LHCN-M2 (cell line): ENCODE data around the gene ERICH6. TPM values are rescaled to one million over a fixed set of nuclear protein-coding genes. Genes with fewer than 3 reads are reported as not detected.
A peak's percentile ranks its signal among the peaks of the same experiment; 100 is the strongest.

Experiments
- DNase-seq: peaks from one replicate; pipeline ENCODE4 v3.0.0-alpha.2; 2012; ENCODE audit warnings: low read depth
- total RNA-seq: library from RNA; depleted of rRNA; stranded (reverse); fragments of >200 nt; gene quantifications from 2 replicates; pipeline ENCODE4 v1.2.3, GENCODE V29; 2014

ERICH6 gene
- total RNA-seq, 1 experiment from 2014 or later, result 0.11 TPM

- DNase-seq, result peak; percentile 33
These were observed 33.4 kb upstream of the ERICH6 start for GRCh38 chr3:150736903-150737832.

- no peak for DNase-seq
These were observed 32.6 kb upstream of the ERICH6 start for GRCh38 chr3:150736316-150736719.

- no peak for DNase-seq
These were observed 31.0 kb upstream of the ERICH6 start for GRCh38 chr3:150734795-150735119.

GRCh38 chr3:150733936-150734794, 30.4 kb upstream of the ERICH6 start:
- DNase-seq, result no peak

GRCh38 chr3:150733373-150733935, 29.7 kb upstream of the ERICH6 start:
- DNase-seq, result no peak

- no peak for DNase-seq
These were observed 26.1 kb upstream of the ERICH6 start for GRCh38 chr3:150729682-150730360.

- no peak for DNase-seq
These were observed 24.2 kb upstream of the ERICH6 start for GRCh38 chr3:150727653-150728502.

GRCh38 chr3:150725548-150725947, 21.8 kb upstream of the ERICH6 start:
- DNase-seq, result no peak

- DNase-seq, result no peak
These were observed 20.2 kb upstream of the ERICH6 start for GRCh38 chr3:150723946-150724345.

GRCh38 chr3:150722267-150722666, 18.5 kb upstream of the ERICH6 start:
- DNase-seq, result no peak

- DNase-seq, result peak; percentile 56
These were observed 17.8 kb upstream of the ERICH6 start for GRCh38 chr3:150721285-150722130.

- DNase-seq, result no peak
These were observed 16.7 kb upstream of the ERICH6 start for GRCh38 chr3:150720444-150720843.

GRCh38 chr3:150710097-150710496, 6.4 kb upstream of the ERICH6 start:
- no peak for DNase-seq

- DNase-seq, result no peak
These were observed 393 bp downstream of the ERICH6 start for GRCh38 chr3:150703299-150703755.

GRCh38 chr3:150699068-150699639, 4.6 kb downstream of the ERICH6 start:
- peak; percentile 37 for DNase-seq

- DNase-seq, result no peak
These were observed 6.1 kb downstream of the ERICH6 start for GRCh38 chr3:150697646-150698045.

- DNase-seq, result no peak
These were observed 12.2 kb downstream of the ERICH6 start for GRCh38 chr3:150691414-150692040.

GRCh38 chr3:150687613-150688012, 16.1 kb downstream of the ERICH6 start:
- no peak for DNase-seq

GRCh38 chr3:150682824-150683223, 20.9 kb downstream of the ERICH6 start:
- no peak for DNase-seq
